Hematopoietic multipotent progenitor cell treated with erythropoietin and hydrocortisone succinate and interleukin-3 and kit ligand, for 4 days (in vitro differentiated cells): ENCODE results near the gene HEPHL1.
"Not testable (repeated sequence)": the region's sequence is repeated elsewhere in the genome, so short reads cannot be mapped to it uniquely, and the experiment has no call there.

Experiments used
- DNase-seq: peaks from one replicate; pipeline ENCODE4 v3.0.0-alpha.2; 2015

Gene HEPHL1, protein sequence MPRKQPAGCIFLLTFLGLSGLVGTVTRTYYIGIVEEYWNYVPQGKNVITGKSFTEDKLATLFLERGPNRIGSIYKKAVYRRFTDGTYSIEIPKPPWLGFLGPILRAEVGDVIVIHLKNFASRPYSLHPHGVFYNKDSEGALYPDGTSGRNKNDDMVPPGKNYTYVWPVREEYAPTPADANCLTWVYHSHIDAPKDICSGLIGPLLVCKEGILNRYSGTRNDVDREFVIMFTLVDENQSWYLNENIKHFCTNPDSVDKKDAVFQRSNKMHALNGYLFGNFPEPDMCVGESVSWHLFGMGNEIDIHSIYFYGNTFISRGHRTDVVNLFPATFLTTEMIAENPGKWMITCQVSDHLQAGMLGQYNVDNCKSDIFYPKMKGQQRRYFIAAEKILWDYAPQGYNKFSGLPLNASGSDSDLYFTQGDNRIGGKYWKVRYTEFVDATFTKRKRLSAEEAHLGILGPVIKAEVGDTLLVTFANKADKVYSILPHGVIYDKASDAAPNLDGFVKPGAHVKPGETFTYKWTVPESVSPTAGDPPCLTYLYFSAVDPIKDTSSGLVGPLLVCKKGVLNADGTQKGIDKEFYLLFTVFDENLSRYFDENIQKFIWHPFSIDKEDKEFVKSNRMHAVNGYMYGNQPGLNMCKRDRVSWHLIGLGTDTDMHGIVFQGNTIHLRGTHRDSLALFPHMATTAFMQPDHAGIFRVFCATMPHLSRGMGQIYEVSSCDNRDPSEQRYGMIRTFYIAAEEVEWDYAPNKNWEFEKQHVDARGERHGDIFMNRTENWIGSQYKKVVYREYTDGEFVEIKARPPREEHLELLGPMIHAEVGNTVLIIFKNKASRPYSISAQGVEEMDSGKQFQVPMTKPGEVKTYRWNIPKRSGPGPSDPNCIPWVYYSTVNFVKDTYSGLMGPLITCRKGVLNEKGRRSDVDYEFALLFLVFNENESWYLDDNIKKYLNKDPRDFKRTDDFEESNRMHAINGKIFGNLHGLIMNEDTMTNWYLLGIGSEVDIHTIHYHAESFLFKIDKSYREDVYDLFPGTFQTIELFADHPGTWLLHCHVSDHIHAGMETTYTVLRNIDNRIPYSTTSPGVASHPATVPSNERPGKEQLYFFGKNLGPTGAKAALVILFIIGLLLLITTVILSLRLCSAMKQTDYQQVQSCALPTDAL

DNA sequence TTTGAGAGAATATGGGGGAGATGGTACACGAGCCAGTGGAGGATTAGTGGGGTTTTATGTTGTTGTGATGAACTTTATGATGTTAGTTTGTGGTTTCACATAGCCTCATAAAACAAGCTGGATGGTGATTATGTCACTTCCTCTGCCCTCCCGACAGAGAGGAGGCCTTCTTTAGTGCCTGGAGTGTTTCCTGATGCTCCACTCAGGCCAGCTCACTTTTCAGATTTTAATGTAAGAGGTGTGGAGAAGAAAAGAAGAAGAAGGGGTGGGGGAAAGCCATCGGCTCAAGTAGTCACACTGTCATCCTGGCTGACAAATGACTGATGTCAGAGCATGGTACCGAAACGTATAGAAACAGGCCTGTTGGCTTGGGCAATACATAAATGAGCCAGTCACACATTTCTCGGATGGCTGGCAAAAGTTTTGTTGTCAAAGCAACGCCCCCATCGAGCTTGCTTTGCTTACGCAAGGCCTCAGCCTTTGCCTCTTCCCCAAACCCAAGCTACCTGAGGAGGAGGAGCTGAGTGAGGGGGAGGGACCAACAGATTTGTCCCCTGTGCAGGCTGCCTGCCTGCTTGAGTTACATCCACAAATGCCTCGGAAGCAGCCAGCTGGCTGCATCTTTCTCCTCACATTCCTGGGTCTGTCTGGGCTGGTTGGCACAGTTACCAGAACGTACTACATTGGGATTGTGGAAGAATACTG lies at the start of gene HEPHL1:
Gene HEPHL1, plus strand, starts transcription at position 578 of the 705 bp plus-strand sequence. Its CDS starts 15 bp downstream, at position 593.
- DNase-seq: no peak

DNA sequence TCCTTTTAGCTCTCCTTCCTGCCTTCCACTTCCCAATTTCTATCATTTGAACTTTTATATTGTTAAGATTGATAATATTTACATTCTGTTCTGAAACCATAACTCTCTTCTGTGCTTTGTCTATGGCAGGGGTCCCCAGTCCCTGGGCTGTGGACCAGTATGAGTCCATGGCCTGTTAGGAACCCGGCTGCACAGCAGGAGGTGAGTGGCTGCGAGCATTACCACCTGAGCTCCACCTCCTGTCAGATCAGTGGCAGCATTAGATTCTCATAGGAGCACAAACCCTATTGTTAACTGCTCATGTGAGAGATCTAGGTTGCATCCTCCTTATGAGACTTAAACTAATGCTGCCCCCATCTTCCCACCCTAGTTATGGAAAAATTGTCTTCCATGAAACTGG lies 48.4 kb upstream of the HEPHL1 start:
- DNase-seq: no peak

DNA sequence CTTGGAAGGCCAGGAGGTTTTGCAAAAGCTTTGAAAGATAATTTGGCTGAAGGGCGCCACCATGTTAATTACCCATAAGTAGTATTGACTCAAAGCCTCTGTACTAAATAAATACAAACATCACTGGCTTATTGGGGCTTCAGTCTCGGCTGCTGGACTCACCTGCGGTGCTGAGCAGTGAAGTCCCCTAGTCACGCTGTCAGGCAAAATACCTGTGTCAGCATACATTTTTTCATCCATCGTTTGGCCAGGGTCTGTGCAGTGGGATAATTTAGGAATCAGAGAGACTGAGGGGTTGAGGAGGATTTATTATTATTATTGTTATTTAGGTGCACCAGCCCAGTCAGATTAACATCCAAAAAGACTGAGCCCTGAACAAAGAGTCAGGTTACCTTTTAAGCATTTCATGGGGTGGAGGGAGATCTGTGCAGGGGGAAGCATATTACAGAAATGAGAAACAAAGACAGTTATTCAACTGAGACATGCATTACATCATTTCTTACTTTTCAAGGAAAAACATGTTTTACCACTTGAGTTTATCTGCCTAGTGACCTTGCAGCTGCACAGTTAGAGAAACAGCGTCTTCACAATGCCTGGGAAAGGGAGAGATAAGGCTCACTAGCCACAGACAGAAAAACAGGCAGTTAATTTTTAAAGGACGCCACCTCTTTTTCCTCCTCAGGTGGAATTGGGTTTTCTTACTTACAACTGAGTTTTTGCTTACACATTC lies 47.7 kb upstream of the HEPHL1 start:
- DNase-seq: peak; percentile 80

- peak; percentile 18 for DNase-seq
These were observed 46.4 kb upstream of the HEPHL1 start for GRCh38 chr11:93974759-93975158.

DNA sequence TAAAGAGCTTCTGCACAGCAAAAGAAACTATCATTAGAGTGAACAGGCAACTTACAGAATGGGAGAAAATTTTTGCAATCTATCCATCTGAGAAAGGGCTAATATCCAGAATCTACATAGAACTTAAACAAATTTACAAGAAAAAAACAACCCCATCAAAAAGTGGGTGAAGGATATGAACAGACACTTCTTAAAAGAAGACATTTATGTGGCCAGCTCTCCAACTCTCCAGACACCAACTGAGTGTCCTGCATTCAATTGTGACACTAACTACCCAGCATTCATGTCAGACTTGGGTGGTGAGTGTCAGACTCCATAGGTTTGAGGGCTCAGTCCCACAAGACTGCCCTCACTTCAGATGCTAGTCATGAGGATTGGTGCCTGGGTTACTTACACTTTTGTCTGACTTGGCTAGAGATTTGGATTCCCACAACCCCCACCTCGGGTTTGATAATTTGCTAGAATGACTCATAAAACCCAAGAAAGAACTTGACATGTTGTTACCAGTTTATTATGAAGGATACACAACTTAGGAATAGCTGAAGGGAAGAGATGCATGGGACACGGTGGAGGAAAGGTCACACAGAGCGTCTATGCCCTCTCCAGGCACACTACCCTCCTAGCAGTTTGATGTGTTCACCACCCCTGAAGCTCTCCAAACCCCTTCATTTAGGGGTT lies 44.4 kb upstream of the HEPHL1 start:
- DNase-seq: not testable (repeated sequence)

- no peak for DNase-seq
These were observed 37.5 kb upstream of the HEPHL1 start for GRCh38 chr11:93983542-93984195.

GRCh38 chr11:93984196-93984567 lies 37.0 kb upstream of the HEPHL1 start:
- DNase-seq: no peak

- DNase-seq: peak; percentile 31
These were observed 36.2 kb upstream of the HEPHL1 start for GRCh38 chr11:93984936-93985335.

- no peak for DNase-seq
These were observed 34.4 kb upstream of the HEPHL1 start for GRCh38 chr11:93986716-93987115.

GRCh38 chr11:93988455-93988854 lies 32.7 kb upstream of the HEPHL1 start:
- DNase-seq: peak; percentile 75

DNA sequence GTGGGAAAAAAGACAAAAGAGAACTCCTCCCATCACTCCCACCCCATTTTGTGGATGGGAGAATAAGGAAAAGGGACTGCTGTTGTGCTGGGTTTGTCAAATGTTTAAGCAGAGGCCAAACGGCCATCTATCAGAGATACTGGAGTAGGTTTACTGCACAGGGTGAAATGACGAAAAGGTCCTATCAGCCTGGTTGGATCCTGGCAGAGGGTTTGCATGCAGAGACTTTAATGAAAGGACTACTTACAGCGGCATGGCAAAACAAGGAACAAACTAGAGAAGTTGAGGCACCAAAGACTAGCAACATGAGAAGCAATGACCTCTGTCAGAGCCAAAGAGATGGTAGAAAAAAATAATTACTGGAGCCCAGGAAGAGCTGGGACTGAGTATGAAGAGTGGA lies 32.2 kb upstream of the HEPHL1 start:
- DNase-seq: peak; percentile 8

GRCh38 chr11:93993747-93994146 lies 27.4 kb upstream of the HEPHL1 start:
- no peak for DNase-seq

- DNase-seq: no peak
These were observed 23.4 kb upstream of the HEPHL1 start for GRCh38 chr11:93997741-93998140.

- no peak for DNase-seq
These were observed 20.5 kb upstream of the HEPHL1 start for GRCh38 chr11:94000659-94001058.

GRCh38 chr11:94002226-94002625 lies 18.9 kb upstream of the HEPHL1 start:
- no peak for DNase-seq

DNA sequence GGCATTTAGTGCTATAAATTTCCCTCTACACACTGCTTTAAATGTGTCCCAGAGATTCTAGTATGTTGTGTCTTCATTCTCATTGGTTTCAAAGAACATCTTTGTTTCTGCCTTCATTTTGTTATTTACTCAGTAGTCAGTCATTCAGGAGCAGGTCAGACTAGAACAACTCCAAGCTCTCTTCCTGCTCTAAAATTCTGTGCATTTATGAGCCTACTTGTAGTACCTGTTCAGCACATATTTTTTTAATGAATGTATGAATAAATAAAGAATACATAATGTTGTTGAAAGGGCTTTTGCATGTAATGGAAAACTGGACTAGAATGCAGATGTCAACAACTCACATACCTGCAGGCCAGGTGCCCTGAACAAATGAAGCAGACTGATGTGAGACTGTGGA lies 13.7 kb upstream of the HEPHL1 start:
- no peak for DNase-seq

- DNase-seq: no peak
These were observed 13.2 kb upstream of the HEPHL1 start for GRCh38 chr11:94007906-94008305.

DNA sequence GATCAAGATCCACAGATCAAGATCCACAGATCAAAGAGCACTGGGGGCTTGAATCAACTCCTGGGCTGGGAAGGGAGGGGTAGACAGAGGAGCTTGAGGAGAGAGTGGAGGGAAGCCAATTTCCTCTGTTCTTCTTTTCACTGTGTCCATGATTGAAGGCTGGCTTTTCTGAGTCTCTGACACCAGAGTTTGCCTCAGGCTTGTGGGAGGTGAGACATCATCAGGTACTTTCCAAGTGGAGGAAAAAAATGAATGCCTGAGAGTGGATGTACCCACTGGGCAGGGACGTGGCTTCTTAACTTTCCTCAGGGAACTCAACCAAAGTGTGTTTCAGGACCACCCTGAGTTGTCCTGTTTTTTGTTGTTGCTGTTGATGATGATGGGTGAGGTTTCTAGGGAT lies 11.0 kb upstream of the HEPHL1 start:
- DNase-seq: no peak

- DNase-seq: no peak
These were observed 9.7 kb upstream of the HEPHL1 start for GRCh38 chr11:94011478-94011877.

DNA sequence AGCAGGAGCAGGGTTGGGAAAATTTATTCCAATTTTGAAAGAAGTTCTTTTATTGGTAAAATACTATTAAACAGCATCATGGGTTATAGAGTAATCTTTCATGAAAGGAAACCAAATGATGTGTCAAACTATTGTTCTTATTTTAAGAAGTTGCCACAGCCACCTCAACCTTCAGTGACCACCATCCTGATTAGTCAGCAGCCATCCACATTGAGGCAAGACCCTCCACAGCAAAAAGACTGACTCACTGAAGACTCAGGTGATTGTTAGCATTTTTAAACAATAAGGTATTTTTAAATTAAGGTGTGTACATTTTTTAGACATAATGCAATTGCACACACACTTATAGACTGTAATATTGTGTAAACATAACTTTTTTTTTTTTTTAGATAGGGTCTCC lies 3.7 kb upstream of the HEPHL1 start:
- DNase-seq: no peak

- no peak for DNase-seq
These were observed 2.4 kb upstream of the HEPHL1 start for GRCh38 chr11:94018721-94019120.
